A673 (cell line): ENCODE results near the gene PTK6. TPM values are rescaled to one million over a fixed set of nuclear protein-coding genes. Genes with fewer than 3 reads are reported as not detected.

Experiments
- BruUV-seq: library from RNA; stranded (reverse); fragments of 400-500 nt; replicated peaks from 2 replicates; lab custom pipeline; 2021; lab: Mats Ljungman, UMichigan
- CTCF ChIA-PET: fragments of 300-600 bp; sonication (Branson Sonifier 250); formaldehyde crosslinking; loops from one replicate; lab custom pipeline; 2022; ENCODE audit warnings: antibody characterized with exemption; lab: Charles Lee
- POLR2A ChIA-PET: fragments of 300-600 bp; sonication (Branson Sonifier 250); formaldehyde crosslinking; loops from one replicate; lab custom pipeline; 2022; ENCODE audit warnings: antibody characterized with exemption; ENCODE audit not compliant: low non-redundant PET; lab: Charles Lee
- DNase-seq: peaks from one replicate; pipeline ENCODE4 v3.0.0-alpha.2; 2015; ENCODE audit warnings: low spot score
- H3K27ac ChIP-seq: fragments of 200-600 bp; sonication (generic); 2 replicates; pipeline ENCODE4 v1.5.1; 2016; ENCODE audit warnings: mixed run types, low read depth, mild to moderate bottlenecking, mixed read lengths, antibody characterized with exemption, low read length; ENCODE audit not compliant: poor library complexity, severe bottlenecking
- H3K27me3 ChIP-seq: fragments of 200-600 bp; sonication (generic); replicated peaks from 2 replicates; pipeline ENCODE4 v1.6.1; 2017; ENCODE audit warnings: mixed run types, low read depth, mild to moderate bottlenecking, mixed read lengths, antibody characterized with exemption, low read length; ENCODE audit not compliant: insufficient read depth, poor library complexity
- H3K36me3 ChIP-seq: fragments of 200-600 bp; sonication (generic); 2 replicates; pipeline ENCODE4 v1.6.1; 2016; ENCODE audit warnings: mixed run types, mild to moderate bottlenecking, mixed read lengths, antibody characterized with exemption, low read length; ENCODE audit not compliant: insufficient read depth, poor library complexity, severe bottlenecking
- H3K4me1 ChIP-seq: fragments of 200-600 bp; sonication (generic); 2 replicates; pipeline ENCODE4 v1.6.1; 2017; ENCODE audit warnings: mixed run types, mild to moderate bottlenecking, mixed read lengths, antibody characterized with exemption, low read length; ENCODE audit not compliant: insufficient read depth, poor library complexity, severe bottlenecking
- H3K4me3 ChIP-seq: fragments of 200-600 bp; sonication (generic); 2 replicates; pipeline ENCODE4 v1.5.1; 2016; ENCODE audit warnings: low read depth, mixed run types, mild to moderate bottlenecking, mixed read lengths, low read length; ENCODE audit not compliant: poor library complexity, severe bottlenecking
- H3K9me3 ChIP-seq: fragments of 200-600 bp; sonication (generic); 2 replicates; pipeline ENCODE4 v1.6.1; 2016; ENCODE audit warnings: mixed run types, low read depth, mild to moderate bottlenecking, mixed read lengths, antibody characterized with exemption, low read length; ENCODE audit not compliant: poor library complexity, severe bottlenecking
- EZH2 ChIP-seq: fragments of 200-600 bp; sonication (generic); IDR thresholded peaks from 2 replicates; pipeline ENCODE4 v1.6.1; 2017; ENCODE audit warnings: borderline replicate concordance, low read depth, mild to moderate bottlenecking, mixed read lengths, antibody characterized with exemption, low read length; ENCODE audit not compliant: poor library complexity, severe bottlenecking
- intact Hi-C: fragments of 100-400 bp; cut with micrococcal nuclease; formaldehyde crosslinking; loops from one replicate; pipeline ENCODE4 v1.10.0; 2022; ENCODE audit not compliant: unreplicated experiment
- total RNA-seq: library from RNA; stranded (reverse); gene quantifications from 2 replicates; pipeline ENCODE4 v1.2.3, GENCODE V29; 2021
- TF ChIP-seq, protein P1 (sequence below): fragments of 300-800, 200-600 bp; sonication (generic); conservative IDR thresholded peaks from 2 replicates; pipeline ENCODE4 v1.5.1; 2017; ENCODE audit warnings: low read depth, mild to moderate bottlenecking, antibody characterized with exemption, low read length, moderate library complexity, mixed read lengths

PTK6 gene
- total RNA-seq, 1 experiment from 2014 or later: not detected

- Histone ChIP-seq H3K4me1 (peaks cover 15% of the 10 kb centered on the region), H3K9me3 (no peaks in the 10 kb centered on the region), H3K36me3 (no peaks in the 10 kb centered on the region), H3K27me3 (peaks cover 20% of the 10 kb centered on the region), H3K27ac (no peak overlapping the region), H3K4me3 (no peak overlapping the region)
- POLR2A ChIA-PET: no interaction called here
- CTCF ChIA-PET: no interaction called here
- intact Hi-C loops: no loop called here
- DNase-seq: no peak
- no TSS peak for BruUV-seq
- no peak for TF ChIP-seq EZH2
Measured at GRCh38 chr20:63486300-63486855, 50.8 kb downstream of the PTK6 start.

DNA sequence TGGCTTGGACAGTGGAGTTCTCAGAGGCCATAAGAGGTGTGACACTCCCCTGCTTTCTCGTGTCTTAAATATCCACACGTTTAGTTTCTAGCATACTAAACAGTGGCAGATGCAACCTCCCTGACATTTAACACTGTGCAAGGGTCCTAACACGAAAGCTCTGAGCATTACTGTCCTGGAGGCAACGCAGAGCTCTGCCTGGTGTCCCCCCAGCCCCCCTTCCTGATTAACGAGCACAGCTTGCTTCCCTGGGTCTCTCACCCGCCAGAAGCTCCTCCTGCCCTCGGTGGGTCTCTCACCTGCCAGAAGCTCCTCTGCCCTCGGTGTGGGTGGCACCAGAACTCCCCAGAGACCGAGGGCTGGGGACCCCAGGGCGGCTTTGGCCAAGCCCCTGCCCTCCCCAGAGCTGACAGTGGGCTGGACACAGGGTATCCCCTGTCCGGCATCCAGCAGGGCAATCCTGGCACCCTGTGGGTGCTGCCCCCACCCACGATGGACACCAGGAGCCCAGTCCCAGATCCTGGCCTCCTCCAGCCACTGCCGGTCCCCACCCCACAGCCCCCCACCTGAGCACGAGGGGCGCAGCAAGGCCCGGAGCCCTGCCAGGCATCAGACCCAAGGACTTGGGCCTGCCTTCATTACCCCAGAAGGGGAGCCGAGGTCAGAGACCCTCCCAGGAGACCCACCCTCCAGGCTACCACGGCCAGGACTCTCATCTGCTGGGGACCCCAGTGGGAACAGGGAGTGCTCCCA is 52.3 kb downstream of the PTK6 start:
- H3K9me3 ChIP-seq: no peaks in the 10 kb centered on the region
- H3K4me1 ChIP-seq: peaks cover 15% of the 10 kb centered on the region
- no peak overlapping the region for H3K4me3 ChIP-seq
- BruUV-seq: no TSS peak
- intact Hi-C loops: no loop called here
- peaks cover 20% of the 10 kb centered on the region for H3K27me3 ChIP-seq
- H3K27ac ChIP-seq: no peak overlapping the region
- ChIA-PET CTCF (interaction anchor here (0.6 kb wide), 1 partner anchor 576 kb away, joined by 5 read pairs; no protein-coding TSS in a partner anchor), POLR2A (no interaction called here)
- no peaks in the 10 kb centered on the region for H3K36me3 ChIP-seq
- DNase-seq: no peak
- no peak for TF ChIP-seq EZH2
- TF ChIP-seq, protein P1, sequence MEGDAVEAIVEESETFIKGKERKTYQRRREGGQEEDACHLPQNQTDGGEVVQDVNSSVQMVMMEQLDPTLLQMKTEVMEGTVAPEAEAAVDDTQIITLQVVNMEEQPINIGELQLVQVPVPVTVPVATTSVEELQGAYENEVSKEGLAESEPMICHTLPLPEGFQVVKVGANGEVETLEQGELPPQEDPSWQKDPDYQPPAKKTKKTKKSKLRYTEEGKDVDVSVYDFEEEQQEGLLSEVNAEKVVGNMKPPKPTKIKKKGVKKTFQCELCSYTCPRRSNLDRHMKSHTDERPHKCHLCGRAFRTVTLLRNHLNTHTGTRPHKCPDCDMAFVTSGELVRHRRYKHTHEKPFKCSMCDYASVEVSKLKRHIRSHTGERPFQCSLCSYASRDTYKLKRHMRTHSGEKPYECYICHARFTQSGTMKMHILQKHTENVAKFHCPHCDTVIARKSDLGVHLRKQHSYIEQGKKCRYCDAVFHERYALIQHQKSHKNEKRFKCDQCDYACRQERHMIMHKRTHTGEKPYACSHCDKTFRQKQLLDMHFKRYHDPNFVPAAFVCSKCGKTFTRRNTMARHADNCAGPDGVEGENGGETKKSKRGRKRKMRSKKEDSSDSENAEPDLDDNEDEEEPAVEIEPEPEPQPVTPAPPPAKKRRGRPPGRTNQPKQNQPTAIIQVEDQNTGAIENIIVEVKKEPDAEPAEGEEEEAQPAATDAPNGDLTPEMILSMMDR: no peak

- POLR2A ChIA-PET: no interaction called here
- H3K4me1 ChIP-seq: peaks cover 15% of the 10 kb centered on the region
Measured at GRCh38 chr20:63484236-63484635, 52.9 kb downstream of the PTK6 start.

More at GRCh38 chr20:63484236-63484635, 52.9 kb downstream of the PTK6 start:
- Histone ChIP-seq H3K27me3 (peaks cover 18% of the 10 kb centered on the region), H3K9me3 (no peaks in the 10 kb centered on the region), H3K36me3 (no peaks in the 10 kb centered on the region), H3K4me3 (no peak overlapping the region), H3K27ac (no peak overlapping the region)
- intact Hi-C loops: no loop called here
- CTCF ChIA-PET: interaction anchor here (0.6 kb wide), 1 partner anchor 577 kb away, joined by 5 read pairs; no protein-coding TSS in a partner anchor
- no TSS peak for BruUV-seq
- TF ChIP-seq, protein P1: no peak
- TF ChIP-seq EZH2: no peak
- no peak for DNase-seq
